ENCODE results near the gene SNAP29.
A peak's percentile ranks its signal among the peaks of the same experiment; 100 is the strongest.

The SNAP29 gene

GRCh38 chr22:20918663-20919218 is 59.9 kb downstream of the SNAP29 start:
- Histone ChIP-seq H2AFZ (ENCODE audit: low read length) (no peak overlapping the region), H3K9me3 (ENCODE audit: insufficient read depth, low read depth, low read length) (no peaks in the 10 kb centered on the region), H3K9me2 (replicated peaks; ENCODE audit: low read depth, low read length) (no peaks in the 10 kb centered on the region), H3F3A (ENCODE audit: low read depth) (no peaks in the 10 kb centered on the region), H4K20me1 (ENCODE audit: insufficient read depth, low read length, poor library complexity, severe bottlenecking) (peaks cover 60% of the 10 kb centered on the region), H3K4me2 (ENCODE audit: low read depth, low read length, poor library complexity, severe bottlenecking) (peak overlapping the region; percentile 98), H3K9ac (ENCODE audit: low read depth, low read length, poor library complexity, severe bottlenecking) (peak overlapping the region; percentile 94), H3K36me3 (ENCODE audit: insufficient read depth, low read length) (no peaks in the 10 kb centered on the region), H3K4me3 (ENCODE audit: low read length, poor library complexity, severe bottlenecking) (peak overlapping the region; percentile 98), H3K27me3 (ENCODE audit: insufficient read depth, low read length, poor library complexity, severe bottlenecking) (peaks cover 8% of the 10 kb centered on the region), H3K4me1 (ENCODE audit: insufficient read depth, low read length, poor library complexity, severe bottlenecking) (peaks cover 28% of the 10 kb centered on the region), H3K79me2 (ENCODE audit: insufficient read depth, low read length) (peaks cover 65% of the 10 kb centered on the region)
- TF ChIP-seq CTCF (conservative IDR thresholded peaks at IDR 0.05; ENCODE audit: low read length) (no peak), EZH2phosphoT487 (IDR thresholded peaks at IDR 0.05; ENCODE audit: borderline replicate concordance) (no peak)

DNA sequence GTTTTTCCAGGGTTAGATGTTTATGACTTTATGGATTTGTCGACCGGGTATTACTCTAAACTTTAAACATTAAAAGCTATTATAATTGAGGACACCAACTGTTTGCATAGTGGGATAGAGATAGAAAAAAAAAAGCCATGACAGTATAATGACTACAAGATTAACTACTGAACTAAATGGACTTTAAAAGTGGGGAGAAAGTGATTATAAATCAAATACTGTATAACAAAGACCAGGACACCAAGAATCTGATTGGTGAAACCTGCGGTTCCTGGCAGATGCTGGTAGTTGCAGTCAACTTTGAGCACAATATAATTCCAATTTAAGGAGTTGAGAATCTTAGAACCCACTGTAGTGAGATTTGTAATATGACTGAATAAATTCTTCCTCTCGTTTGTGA is 60.9 kb downstream of the SNAP29 start:
- peak overlapping the region; percentile 98 for H3K4me2 ChIP-seq (ENCODE audit: low read depth, low read length, poor library complexity, severe bottlenecking)
- peaks cover 6% of the 10 kb centered on the region; the same call in 1 of the 2 replicates for H3K36me3 ChIP-seq (ENCODE audit: insufficient read depth, low read length)
- no peak overlapping the region for H2AFZ ChIP-seq (ENCODE audit: low read length)
- peak overlapping the region; percentile 94 for H3K9ac ChIP-seq (ENCODE audit: low read depth, low read length, poor library complexity, severe bottlenecking)
- peaks cover 8% of the 10 kb centered on the region for H3K27me3 ChIP-seq (ENCODE audit: insufficient read depth, low read length, poor library complexity, severe bottlenecking)
- no peaks in the 10 kb centered on the region for H3K9me3 ChIP-seq (ENCODE audit: insufficient read depth, low read depth, low read length)
- H3K4me3 ChIP-seq (ENCODE audit: low read length, poor library complexity, severe bottlenecking) = peak overlapping the region; percentile 98
- H3K9me2 ChIP-seq (replicated peaks; ENCODE audit: low read depth, low read length) = no peaks in the 10 kb centered on the region
- peaks cover 75% of the 10 kb centered on the region for H3K79me2 ChIP-seq (ENCODE audit: insufficient read depth, low read length)
- TF ChIP-seq CTCF (conservative IDR thresholded peaks at IDR 0.05; ENCODE audit: low read length) (no peak), EZH2phosphoT487 (IDR thresholded peaks at IDR 0.05; ENCODE audit: borderline replicate concordance) (no peak)
- H4K20me1 ChIP-seq (ENCODE audit: insufficient read depth, low read length, poor library complexity, severe bottlenecking) = peaks cover 70% of the 10 kb centered on the region
- H3K4me1 ChIP-seq (ENCODE audit: insufficient read depth, low read length, poor library complexity, severe bottlenecking) = peaks cover 37% of the 10 kb centered on the region
- no peaks in the 10 kb centered on the region for H3F3A ChIP-seq (ENCODE audit: low read depth)

DNA sequence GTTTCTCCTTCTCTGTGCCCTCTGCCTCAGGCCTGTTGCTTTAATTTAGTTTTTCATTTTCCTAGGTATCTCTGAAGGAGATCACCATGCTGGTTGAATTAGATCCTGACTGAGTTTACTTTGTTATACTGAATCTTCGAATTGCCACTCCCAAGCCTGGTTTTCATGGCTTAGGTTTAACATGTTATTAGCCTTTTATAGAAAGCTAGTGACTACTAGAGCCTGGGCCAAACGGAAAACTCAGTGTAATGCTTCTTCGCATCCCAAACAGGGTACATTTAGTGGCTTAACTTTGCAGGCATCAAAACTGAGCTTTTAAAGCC is 62.0 kb downstream of the SNAP29 start:
- Histone ChIP-seq H3K27me3 (ENCODE audit: insufficient read depth, low read length, poor library complexity, severe bottlenecking) (peaks cover 8% of the 10 kb centered on the region), H3K36me3 (ENCODE audit: insufficient read depth, low read length) (peaks cover 13% of the 10 kb centered on the region; the same call in 1 of the 2 replicates), H4K20me1 (ENCODE audit: insufficient read depth, low read length, poor library complexity, severe bottlenecking) (peaks cover 81% of the 10 kb centered on the region), H3K9me2 (replicated peaks; ENCODE audit: low read depth, low read length) (no peaks in the 10 kb centered on the region), H3F3A (ENCODE audit: low read depth) (no peaks in the 10 kb centered on the region), H3K79me2 (ENCODE audit: insufficient read depth, low read length) (peaks cover 86% of the 10 kb centered on the region), H3K4me2 (ENCODE audit: low read depth, low read length, poor library complexity, severe bottlenecking) (peak overlapping the region; percentile 98), H3K9me3 (ENCODE audit: insufficient read depth, low read depth, low read length) (no peaks in the 10 kb centered on the region), H3K9ac (ENCODE audit: low read depth, low read length, poor library complexity, severe bottlenecking) (peak overlapping the region; percentile 94), H3K4me3 (ENCODE audit: low read length, poor library complexity, severe bottlenecking) (peak overlapping the region; percentile 98), H3K4me1 (ENCODE audit: insufficient read depth, low read length, poor library complexity, severe bottlenecking) (peaks cover 45% of the 10 kb centered on the region), H2AFZ (ENCODE audit: low read length) (no peak overlapping the region)
- TF ChIP-seq EZH2phosphoT487 (IDR thresholded peaks at IDR 0.05; ENCODE audit: borderline replicate concordance) (no peak), CTCF (conservative IDR thresholded peaks at IDR 0.05; ENCODE audit: low read length) (no peak)

Data from Loucy (cell line).